Measurements from ENCODE around the gene NEK10.

GRCh38 chr3:27340534-27340933, 28.6 kb downstream of the NEK10 start:
- TF ChIP-seq, protein P1, sequence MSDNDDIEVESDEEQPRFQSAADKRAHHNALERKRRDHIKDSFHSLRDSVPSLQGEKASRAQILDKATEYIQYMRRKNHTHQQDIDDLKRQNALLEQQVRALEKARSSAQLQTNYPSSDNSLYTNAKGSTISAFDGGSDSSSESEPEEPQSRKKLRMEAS (IDR thresholded peaks at IDR 0.05; ENCODE audit: insufficient read depth, insufficient read length): no peak
- no peak for TF ChIP-seq JUN (IDR thresholded peaks at IDR 0.05; ENCODE audit: borderline replicate concordance, insufficient read depth, insufficient read length, low read depth)
- TF ChIP-seq, protein P2, sequence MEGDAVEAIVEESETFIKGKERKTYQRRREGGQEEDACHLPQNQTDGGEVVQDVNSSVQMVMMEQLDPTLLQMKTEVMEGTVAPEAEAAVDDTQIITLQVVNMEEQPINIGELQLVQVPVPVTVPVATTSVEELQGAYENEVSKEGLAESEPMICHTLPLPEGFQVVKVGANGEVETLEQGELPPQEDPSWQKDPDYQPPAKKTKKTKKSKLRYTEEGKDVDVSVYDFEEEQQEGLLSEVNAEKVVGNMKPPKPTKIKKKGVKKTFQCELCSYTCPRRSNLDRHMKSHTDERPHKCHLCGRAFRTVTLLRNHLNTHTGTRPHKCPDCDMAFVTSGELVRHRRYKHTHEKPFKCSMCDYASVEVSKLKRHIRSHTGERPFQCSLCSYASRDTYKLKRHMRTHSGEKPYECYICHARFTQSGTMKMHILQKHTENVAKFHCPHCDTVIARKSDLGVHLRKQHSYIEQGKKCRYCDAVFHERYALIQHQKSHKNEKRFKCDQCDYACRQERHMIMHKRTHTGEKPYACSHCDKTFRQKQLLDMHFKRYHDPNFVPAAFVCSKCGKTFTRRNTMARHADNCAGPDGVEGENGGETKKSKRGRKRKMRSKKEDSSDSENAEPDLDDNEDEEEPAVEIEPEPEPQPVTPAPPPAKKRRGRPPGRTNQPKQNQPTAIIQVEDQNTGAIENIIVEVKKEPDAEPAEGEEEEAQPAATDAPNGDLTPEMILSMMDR (IDR thresholded peaks at IDR 0.05; ENCODE audit: extremely low read depth in 1 of 2, insufficient read depth in 1 of 2, low read depth in 1 of 2, low read length in 2 of 2): no peak
